Kidney epithelial cell (primary cell): ENCODE measurements around the gene ST3GAL5. TPM values are rescaled to one million over a fixed set of nuclear protein-coding genes. Genes with fewer than 3 reads are reported as not detected.
"Not testable (repeated sequence)": the region's sequence is repeated elsewhere in the genome, so short reads cannot be mapped to it uniquely, and the experiment has no call there.

ENCODE experiments used
- DNase-seq: peaks from one replicate; pipeline ENCODE4 v3.0.0-alpha.2; 2010; ENCODE audit warnings: low read depth
- H3K27me3 ChIP-seq: 2 replicates; pipeline ENCODE4 v1.6.0; 2011; ENCODE audit warnings: low read length; ENCODE audit not compliant: control insufficient read depth, insufficient read depth
- H3K36me3 ChIP-seq: 2 replicates; pipeline ENCODE4 v1.5.1; 2011; ENCODE audit warnings: low read length; ENCODE audit not compliant: control insufficient read depth, insufficient read depth
- H3K4me3 ChIP-seq: 2 replicates; pipeline ENCODE4 v1.5.1; 2011; ENCODE audit warnings: low read depth, mild to moderate bottlenecking, control low read depth, low read length
- total RNA-seq: library from RNA; depleted of rRNA; stranded (reverse); fragments of >200 nt; gene quantifications from 2 replicates; pipeline ENCODE4 v1.2.3, GENCODE V29; 2015
- TF ChIP-seq, protein P1 (sequence below): IDR thresholded peaks from 2 replicates; pipeline ENCODE4 v1.5.1; 2011; ENCODE audit warnings: mild to moderate bottlenecking, moderate library complexity, low read length, control low read depth, inconsistent platforms; ENCODE audit not compliant: insufficient read depth, poor library complexity, severe bottlenecking

The ST3GAL5 gene
- total RNA-seq, 1 donor from 2014 or later, result 3.0 TPM

DNA sequence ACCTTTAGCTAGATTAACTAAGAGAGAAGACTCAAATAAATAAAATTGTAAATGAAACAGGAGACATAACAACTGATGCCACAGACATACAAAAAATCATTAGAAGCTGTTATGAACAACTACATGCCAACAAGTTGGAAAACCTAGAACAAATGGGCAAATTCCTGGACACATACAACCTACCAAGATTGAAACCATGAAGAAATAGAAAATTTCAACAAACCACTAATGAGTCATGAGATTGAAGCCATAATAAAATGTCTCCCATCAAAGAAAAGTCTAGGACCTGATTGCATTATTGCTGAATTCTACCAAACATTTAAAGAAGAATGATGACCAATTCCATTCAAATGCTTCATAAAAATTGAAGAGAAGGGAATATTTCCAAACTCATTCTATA, 54.3 kb downstream of the ST3GAL5 start:
- Histone ChIP-seq H3K27me3 (no peaks in the 10 kb centered on the region), H3K4me3 (no peak overlapping the region), H3K36me3 (no peaks in the 10 kb centered on the region)
- DNase-seq, result no peak
- TF ChIP-seq, protein P1, sequence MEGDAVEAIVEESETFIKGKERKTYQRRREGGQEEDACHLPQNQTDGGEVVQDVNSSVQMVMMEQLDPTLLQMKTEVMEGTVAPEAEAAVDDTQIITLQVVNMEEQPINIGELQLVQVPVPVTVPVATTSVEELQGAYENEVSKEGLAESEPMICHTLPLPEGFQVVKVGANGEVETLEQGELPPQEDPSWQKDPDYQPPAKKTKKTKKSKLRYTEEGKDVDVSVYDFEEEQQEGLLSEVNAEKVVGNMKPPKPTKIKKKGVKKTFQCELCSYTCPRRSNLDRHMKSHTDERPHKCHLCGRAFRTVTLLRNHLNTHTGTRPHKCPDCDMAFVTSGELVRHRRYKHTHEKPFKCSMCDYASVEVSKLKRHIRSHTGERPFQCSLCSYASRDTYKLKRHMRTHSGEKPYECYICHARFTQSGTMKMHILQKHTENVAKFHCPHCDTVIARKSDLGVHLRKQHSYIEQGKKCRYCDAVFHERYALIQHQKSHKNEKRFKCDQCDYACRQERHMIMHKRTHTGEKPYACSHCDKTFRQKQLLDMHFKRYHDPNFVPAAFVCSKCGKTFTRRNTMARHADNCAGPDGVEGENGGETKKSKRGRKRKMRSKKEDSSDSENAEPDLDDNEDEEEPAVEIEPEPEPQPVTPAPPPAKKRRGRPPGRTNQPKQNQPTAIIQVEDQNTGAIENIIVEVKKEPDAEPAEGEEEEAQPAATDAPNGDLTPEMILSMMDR, result no peak

DNA sequence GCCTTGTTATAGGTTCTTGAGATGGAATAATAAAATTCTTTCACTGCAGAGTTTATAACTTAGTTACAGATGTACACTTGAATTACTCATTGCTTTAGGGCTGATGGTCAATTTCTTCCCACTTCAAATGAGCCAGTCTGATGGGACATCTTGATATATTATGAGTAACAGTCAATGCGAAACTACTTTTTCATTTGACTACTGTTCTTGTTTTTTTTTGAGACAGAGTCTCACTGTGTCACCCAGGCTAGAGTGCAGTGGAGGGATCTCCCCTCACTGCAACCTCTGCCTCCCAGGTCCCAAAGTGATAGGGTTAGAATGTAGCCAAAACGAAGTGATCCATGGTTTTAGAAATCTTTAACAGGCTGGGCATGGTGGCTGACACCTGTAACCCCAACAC, 57.1 kb downstream of the ST3GAL5 start:
- no peak for DNase-seq
- H3K4me3 ChIP-seq, result no peak overlapping the region
- TF ChIP-seq, protein P1, result no peak
- no peaks in the 10 kb centered on the region for H3K36me3 ChIP-seq
- H3K27me3 ChIP-seq, result peaks cover 6% of the 10 kb centered on the region

DNA sequence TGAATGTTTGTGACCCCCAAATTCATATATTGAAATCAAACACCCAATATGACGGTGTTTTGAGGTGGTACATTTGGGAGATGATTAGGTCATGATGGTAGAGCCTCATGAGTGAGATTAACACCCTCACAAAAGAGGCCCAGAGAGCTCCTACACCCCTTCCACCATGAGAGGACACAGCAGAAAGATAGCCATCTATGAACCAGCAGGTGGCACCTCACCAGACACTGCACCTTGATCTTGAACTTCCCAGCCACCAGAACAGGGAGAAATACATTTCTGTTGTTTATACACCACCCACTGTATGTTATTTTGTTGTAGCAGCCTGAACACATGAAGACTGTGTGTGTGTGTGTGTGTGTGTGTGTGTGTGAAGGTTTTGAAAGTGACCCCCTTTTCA, 58.1 kb downstream of the ST3GAL5 start:
- Histone ChIP-seq H3K36me3 (no peaks in the 10 kb centered on the region), H3K4me3 (no peak overlapping the region), H3K27me3 (peaks cover 6% of the 10 kb centered on the region)
- TF ChIP-seq, protein P1, result no peak
- no peak for DNase-seq

DNA sequence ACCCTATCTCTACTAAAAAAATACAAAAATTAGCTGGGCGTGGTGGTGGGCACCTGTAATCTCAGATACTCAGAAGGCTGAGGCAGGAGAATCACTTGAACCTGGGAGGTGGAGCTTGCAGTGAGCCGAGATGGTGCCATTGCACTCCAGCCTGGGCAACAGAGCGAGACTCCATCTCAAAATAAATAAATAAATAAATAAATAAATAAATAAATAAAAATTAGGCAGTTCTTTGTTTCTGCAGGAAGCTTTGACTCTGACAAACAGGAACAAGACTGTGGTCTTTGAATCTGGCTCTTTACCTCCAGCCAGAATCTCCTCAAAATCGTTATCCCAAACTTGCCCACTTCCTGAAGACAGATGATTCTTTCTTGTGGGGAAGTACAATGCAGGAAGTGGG, 59.4 kb downstream of the ST3GAL5 start:
- H3K36me3 ChIP-seq, H3K27me3 ChIP-seq, DNase-seq, H3K4me3 ChIP-seq: not testable (repeated sequence)

DNA sequence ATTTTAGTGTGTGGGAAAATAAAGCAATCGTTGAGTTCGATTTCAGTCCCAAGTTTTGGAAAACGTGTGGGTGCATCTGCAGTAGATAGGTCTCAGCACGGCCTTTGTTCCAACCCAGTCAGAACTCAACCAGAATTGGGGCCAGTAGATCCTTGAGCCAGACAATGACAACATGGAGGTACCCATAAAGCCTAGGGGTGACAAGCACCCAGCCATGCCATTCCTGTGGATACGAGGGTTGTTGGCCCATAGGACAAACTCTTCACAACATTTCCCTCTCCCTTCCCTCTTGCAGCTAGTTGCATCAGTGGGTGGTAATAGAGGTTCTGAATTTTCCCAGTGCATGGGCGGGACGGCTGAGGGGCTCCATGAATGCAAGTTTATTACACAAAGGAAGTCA, 60.1 kb downstream of the ST3GAL5 start:
- no peak for DNase-seq
- H3K36me3 ChIP-seq, result no peaks in the 10 kb centered on the region
- TF ChIP-seq, protein P1, result no peak
- H3K27me3 ChIP-seq, result peaks cover 10% of the 10 kb centered on the region
- H3K4me3 ChIP-seq, result no peak overlapping the region

DNA sequence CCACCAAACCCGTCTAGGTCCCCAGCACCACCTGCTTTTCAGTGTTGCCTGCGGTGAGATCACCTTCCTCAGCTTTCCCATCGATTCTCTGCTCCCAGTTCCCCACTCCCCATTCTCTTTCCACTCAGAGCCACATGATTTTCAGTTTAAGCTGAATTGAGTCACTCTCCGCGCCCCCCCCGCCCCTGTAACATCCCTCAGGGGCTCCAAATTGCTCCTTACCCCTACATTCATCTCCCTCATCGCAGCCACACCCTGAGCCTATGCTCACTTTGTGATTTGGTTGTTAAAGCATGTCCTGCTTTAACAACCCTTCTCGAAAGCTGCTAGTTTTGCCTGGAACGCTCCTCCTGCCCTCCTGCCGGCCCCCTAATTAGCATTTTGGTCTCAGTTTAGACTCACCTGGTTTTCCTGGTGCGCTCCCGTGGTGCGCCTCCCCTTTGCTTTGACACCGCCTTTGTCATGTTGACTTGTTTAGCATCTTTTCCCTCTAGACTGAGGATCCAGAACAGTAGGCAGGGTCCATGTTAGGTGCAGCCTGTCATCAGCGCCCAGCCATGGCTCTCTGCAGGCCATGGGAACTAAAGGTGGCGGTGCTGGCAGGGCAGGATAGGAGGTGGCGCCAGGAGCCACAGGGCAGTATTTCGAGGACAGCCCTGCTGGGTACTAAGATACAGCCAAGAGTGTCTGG, 60.8 kb downstream of the ST3GAL5 start:
- TF ChIP-seq, protein P1, result no peak
- DNase-seq, result no peak
- Histone ChIP-seq H3K4me3 (no peak overlapping the region), H3K27me3 (peaks cover 11% of the 10 kb centered on the region), H3K36me3 (no peaks in the 10 kb centered on the region)
